Prostate gland (tissue), 2 donors: Measurements from ENCODE around the gene TLE1. TPM values are rescaled to one million over a fixed set of nuclear protein-coding genes. Genes with fewer than 3 reads are reported as not detected.

ENCODE experiments used
- DNase-seq: peaks from one replicate; pipeline ENCODE4 v3.0.0-alpha.2; 2019; ENCODE audit warnings: low spot score
- H3K27ac ChIP-seq, 2 donors: fragments of 200-600 bp; sonication (generic); 2 replicates each; pipeline ENCODE4 v1.5.1; 2017 to 2019
- H3K27me3 ChIP-seq: fragments of 200-600 bp; sonication (generic); replicated peaks from 2 replicates; pipeline ENCODE4 v1.5.1; 2019; ENCODE audit not compliant: insufficient read depth
- H3K36me3 ChIP-seq, 2 donors: fragments of 200-600 bp; sonication (generic); 1 replicate in 1 of 2; 2 replicates in 1 of 2; pipeline versions ENCODE4 v1.5.1 to v1.8.1; 2017 to 2019
- H3K4me1 ChIP-seq: fragments of 200-600 bp; sonication (generic); replicated peaks from 2 replicates; pipeline ENCODE4 v1.5.1; 2019
- H3K4me3 ChIP-seq, 2 donors: fragments of 200-600 bp; sonication (generic); 2 replicates each; pipeline ENCODE4 v1.5.1; 2017 to 2019
- H3K9me3 ChIP-seq: fragments of 200-600 bp; sonication (generic); 2 replicates; pipeline ENCODE4 v1.5.1; 2017
- POLR2A ChIP-seq: fragments of 450-650 bp; IDR thresholded peaks from one replicate; pipeline ENCODE4 v1.6.1; 2016; ENCODE audit warnings: antibody characterized with exemption, mild to moderate bottlenecking
- POLR2AphosphoS5 ChIP-seq: sonication (generic); formaldehyde crosslinking; IDR thresholded peaks from one replicate; pipeline ENCODE4 v1.6.1; 2017; ENCODE audit warnings: antibody characterized with exemption
- WGBS: methylation state at CpG from one replicate; pipeline ENCODE4 v1.1.5; 2018; 5-methylcytosine and 5-hydroxymethylcytosine counted together
- intact Hi-C: fragments of 100-400 bp; cut with DNase I; formaldehyde crosslinking; loops from one replicate; pipeline ENCODE4 v1.14.2; 2022
- total RNA-seq, 2 donors: library from RNA; depleted of rRNA; stranded (reverse); fragments of >200 nt; gene quantifications; one replicate each; pipeline ENCODE4 v1.1.0, GENCODE V29; 2016
- TF ChIP-seq, protein P1 (sequence below), 4 experiments: fragments of 200-600 bp in 2 of 4; fragments of 450-650 bp in 2 of 4; sonication (generic) in 2 of 4; IDR thresholded peaks; 1 replicate in 3 of 4; 2 replicates in 1 of 4; pipeline ENCODE4 v1.5.1; 2016 to 2019; ENCODE audit warnings: antibody characterized with exemption in 4 of 4, mild to moderate bottlenecking in 2 of 4, moderate library complexity in 2 of 4

The TLE1 gene
- total RNA-seq, 2 donors from 2014 or later: 61.0 to 89.5 TPM

- Histone ChIP-seq H3K27me3 (no peaks in the 10 kb centered on the region), H3K36me3 (no peaks in the 10 kb centered on the region), H3K9me3 (no peaks in the 10 kb centered on the region), H3K4me1 (no peaks in the 10 kb centered on the region), H3K27ac (no peak overlapping the region), H3K4me3 (no peak overlapping the region)
- TF ChIP-seq POLR2AphosphoS5: no peak
- TF ChIP-seq POLR2A: no peak
- TF ChIP-seq, protein P1, sequence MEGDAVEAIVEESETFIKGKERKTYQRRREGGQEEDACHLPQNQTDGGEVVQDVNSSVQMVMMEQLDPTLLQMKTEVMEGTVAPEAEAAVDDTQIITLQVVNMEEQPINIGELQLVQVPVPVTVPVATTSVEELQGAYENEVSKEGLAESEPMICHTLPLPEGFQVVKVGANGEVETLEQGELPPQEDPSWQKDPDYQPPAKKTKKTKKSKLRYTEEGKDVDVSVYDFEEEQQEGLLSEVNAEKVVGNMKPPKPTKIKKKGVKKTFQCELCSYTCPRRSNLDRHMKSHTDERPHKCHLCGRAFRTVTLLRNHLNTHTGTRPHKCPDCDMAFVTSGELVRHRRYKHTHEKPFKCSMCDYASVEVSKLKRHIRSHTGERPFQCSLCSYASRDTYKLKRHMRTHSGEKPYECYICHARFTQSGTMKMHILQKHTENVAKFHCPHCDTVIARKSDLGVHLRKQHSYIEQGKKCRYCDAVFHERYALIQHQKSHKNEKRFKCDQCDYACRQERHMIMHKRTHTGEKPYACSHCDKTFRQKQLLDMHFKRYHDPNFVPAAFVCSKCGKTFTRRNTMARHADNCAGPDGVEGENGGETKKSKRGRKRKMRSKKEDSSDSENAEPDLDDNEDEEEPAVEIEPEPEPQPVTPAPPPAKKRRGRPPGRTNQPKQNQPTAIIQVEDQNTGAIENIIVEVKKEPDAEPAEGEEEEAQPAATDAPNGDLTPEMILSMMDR (IDR thresholded peaks at IDR 0.05): no peak
- no peak for DNase-seq
- intact Hi-C loops: no loop called here
- WGBS: over 99% methylated on average over 4 of the region's 4 CpGs
These were observed 126.3 kb downstream of the TLE1 start for GRCh38 chr9:81563020-81563407.

DNA sequence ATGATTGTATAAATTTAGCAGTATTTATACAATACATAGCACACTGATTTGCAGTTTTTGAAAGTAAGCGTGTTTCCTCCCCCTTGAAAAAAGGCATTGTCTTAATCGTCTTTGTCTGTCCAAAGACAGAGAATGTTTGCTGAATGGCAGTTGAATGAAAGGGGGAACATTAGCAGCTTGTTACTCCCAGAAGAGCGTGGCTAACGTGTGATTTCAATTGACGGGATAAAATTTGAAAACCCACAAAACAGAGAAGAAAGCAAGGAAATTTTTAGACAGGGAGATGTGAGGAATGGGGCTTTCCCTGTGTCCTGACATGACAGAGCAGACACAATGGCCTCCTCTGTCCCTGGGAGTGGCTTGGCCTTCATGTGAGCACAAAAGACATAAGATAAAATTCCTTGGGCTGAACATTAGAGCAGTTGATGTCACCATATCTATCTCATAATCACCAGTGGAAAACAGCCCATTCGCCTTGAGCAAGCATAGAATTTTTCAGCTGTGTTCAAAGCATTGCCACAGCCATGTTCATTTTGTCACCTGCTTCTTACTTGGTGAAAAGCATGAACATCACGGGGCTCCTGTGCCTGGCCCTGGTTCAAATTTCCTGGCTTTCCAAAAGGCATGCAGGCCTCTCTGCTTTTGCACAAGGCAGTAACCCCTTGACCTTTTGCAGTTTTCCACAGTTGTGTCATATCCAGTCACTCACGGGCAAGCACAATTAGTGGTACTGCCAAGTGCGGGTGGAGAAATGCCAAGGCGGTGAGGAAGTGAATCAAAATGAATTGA is 126.9 kb downstream of the TLE1 start:
- H3K36me3 ChIP-seq: no peaks in the 10 kb centered on the region
- TF ChIP-seq POLR2A (no peak), POLR2AphosphoS5 (no peak)
- TF ChIP-seq, protein P1 (IDR thresholded peaks at IDR 0.05): no peak
- no peak overlapping the region for H3K4me3 ChIP-seq
- 83% methylated on average over 10 of the region's 10 CpGs for WGBS
- H3K27ac ChIP-seq: no peak overlapping the region
- H3K4me1 ChIP-seq: no peaks in the 10 kb centered on the region
- H3K27me3 ChIP-seq: no peaks in the 10 kb centered on the region
- no peak for DNase-seq
- no peaks in the 10 kb centered on the region for H3K9me3 ChIP-seq
- intact Hi-C loops: no loop called here

GRCh38 chr9:81560851-81561732 is 128.3 kb downstream of the TLE1 start:
- no peak overlapping the region for H3K4me3 ChIP-seq
- H3K36me3 ChIP-seq: no peaks in the 10 kb centered on the region
- TF ChIP-seq, protein P1 (IDR thresholded peaks at IDR 0.05): no peak
- TF ChIP-seq POLR2A: no peak
- no peak for TF ChIP-seq POLR2AphosphoS5
- H3K27ac ChIP-seq: no peak overlapping the region
- H3K4me1 ChIP-seq: no peaks in the 10 kb centered on the region
- no peaks in the 10 kb centered on the region for H3K27me3 ChIP-seq
- WGBS: 91% methylated on average over 13 of the region's 13 CpGs
- no peak for DNase-seq
- intact Hi-C loops: no loop called here
- H3K9me3 ChIP-seq: no peaks in the 10 kb centered on the region

- Histone ChIP-seq H3K36me3 (no peaks in the 10 kb centered on the region), H3K4me1 (no peaks in the 10 kb centered on the region), H3K27me3 (no peaks in the 10 kb centered on the region), H3K27ac (no peak overlapping the region), H3K4me3 (no peak overlapping the region), H3K9me3 (no peaks in the 10 kb centered on the region)
- no peak for DNase-seq
- intact Hi-C loops: no loop called here
- 66% methylated on average over 4 of the region's 4 CpGs for whole genome bisulfite sequencing
- TF ChIP-seq POLR2AphosphoS5 (no peak), POLR2A (no peak)
These were observed 129.6 kb downstream of the TLE1 start for GRCh38 chr9:81559709-81560108.

- Histone ChIP-seq H3K36me3 (no peaks in the 10 kb centered on the region), H3K9me3 (no peaks in the 10 kb centered on the region), H3K4me3 (no peak overlapping the region), H3K27me3 (no peaks in the 10 kb centered on the region), H3K4me1 (no peaks in the 10 kb centered on the region), H3K27ac (no peak overlapping the region)
- 98% methylated on average over 4 of the region's 4 CpGs for WGBS
- DNase-seq: no peak
- TF ChIP-seq, protein P1 (IDR thresholded peaks at IDR 0.05): no peak
- TF ChIP-seq POLR2A (no peak), POLR2AphosphoS5 (no peak)
- intact Hi-C loops: no loop called here
These were observed 130.2 kb downstream of the TLE1 start for GRCh38 chr9:81559197-81559596.
